PC-3 (cell line): ENCODE results near the gene ERVK3-1.

Experiments
- EZH2 ChIP-seq: fragments of 300-600 bp; sonication (generic); IDR thresholded peaks from one replicate; pipeline ENCODE4 v1.6.1; 2017; ENCODE audit warnings: antibody characterized with exemption, mild to moderate bottlenecking, low read length; ENCODE audit not compliant: unreplicated experiment
- EZH2phosphoT487 ChIP-seq: fragments of 300-600 bp; sonication (generic); IDR thresholded peaks from 2 replicates; pipeline ENCODE4 v1.6.1; 2018; ENCODE audit warnings: mild to moderate bottlenecking, antibody characterized with exemption, low read length, borderline replicate concordance
- TF ChIP-seq, protein P1 (sequence below): fragments of 300-600 bp; sonication (generic); conservative IDR thresholded peaks from 2 replicates; pipeline ENCODE4 v1.5.1; 2017; ENCODE audit warnings: antibody characterized with exemption, low read depth, mild to moderate bottlenecking, low read length

DNA sequence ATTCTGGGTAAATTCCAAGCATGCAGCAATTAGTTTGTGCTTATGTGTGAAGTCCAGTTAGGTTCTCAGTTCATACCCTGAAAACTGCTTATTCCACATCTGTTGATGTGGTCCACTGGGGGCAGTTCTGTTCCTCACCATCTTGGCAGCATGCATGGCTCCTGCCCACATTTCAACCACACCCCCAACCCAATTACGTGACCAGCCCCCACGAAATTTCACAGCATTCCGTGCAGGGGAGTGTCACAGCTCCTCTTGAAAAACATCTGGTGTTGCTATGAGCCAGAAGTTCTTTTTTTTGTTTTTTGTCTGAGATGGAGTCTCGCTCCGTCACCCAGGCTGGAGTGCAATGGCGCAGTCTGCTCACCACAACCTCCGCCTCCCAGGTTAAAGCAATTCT, 9.1 kb upstream of the ERVK3-1 start:
- TF ChIP-seq, protein P1, sequence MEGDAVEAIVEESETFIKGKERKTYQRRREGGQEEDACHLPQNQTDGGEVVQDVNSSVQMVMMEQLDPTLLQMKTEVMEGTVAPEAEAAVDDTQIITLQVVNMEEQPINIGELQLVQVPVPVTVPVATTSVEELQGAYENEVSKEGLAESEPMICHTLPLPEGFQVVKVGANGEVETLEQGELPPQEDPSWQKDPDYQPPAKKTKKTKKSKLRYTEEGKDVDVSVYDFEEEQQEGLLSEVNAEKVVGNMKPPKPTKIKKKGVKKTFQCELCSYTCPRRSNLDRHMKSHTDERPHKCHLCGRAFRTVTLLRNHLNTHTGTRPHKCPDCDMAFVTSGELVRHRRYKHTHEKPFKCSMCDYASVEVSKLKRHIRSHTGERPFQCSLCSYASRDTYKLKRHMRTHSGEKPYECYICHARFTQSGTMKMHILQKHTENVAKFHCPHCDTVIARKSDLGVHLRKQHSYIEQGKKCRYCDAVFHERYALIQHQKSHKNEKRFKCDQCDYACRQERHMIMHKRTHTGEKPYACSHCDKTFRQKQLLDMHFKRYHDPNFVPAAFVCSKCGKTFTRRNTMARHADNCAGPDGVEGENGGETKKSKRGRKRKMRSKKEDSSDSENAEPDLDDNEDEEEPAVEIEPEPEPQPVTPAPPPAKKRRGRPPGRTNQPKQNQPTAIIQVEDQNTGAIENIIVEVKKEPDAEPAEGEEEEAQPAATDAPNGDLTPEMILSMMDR = no peak
- TF ChIP-seq EZH2 (no peak), EZH2phosphoT487 (no peak)
